HepG2 (cell line): Measurements from ENCODE around the gene RAD21L1.

Experiments used
- CHD2 ChIP-seq: IDR thresholded peaks from 2 replicates; pipeline ENCODE4 v1.6.1; 2011; ENCODE audit warnings: low read depth, low read length, improper control_type of control experiment
- FOSL2 ChIP-seq: sonication (generic); formaldehyde crosslinking; IDR thresholded peaks from 2 replicates; pipeline ENCODE4 v1.4.0; 2020; ENCODE audit warnings: missing genetic modification reagents
- FOXO4 ChIP-seq: sonication (generic); formaldehyde crosslinking; conservative IDR thresholded peaks from 2 replicates; pipeline ENCODE4 v1.8.1; 2023; ENCODE audit warnings: missing genetic modification reagents
- HCFC1 ChIP-seq: fragments of 150-350 bp; IDR thresholded peaks from 2 replicates; pipeline ENCODE4 v1.6.1; 2014; ENCODE audit warnings: low read depth, low read length
- HDAC6 ChIP-seq: fragments of 200-600 bp; sonication (generic); IDR thresholded peaks from 2 replicates; pipeline ENCODE4 v1.7.0; 2017; ENCODE audit warnings: mild to moderate bottlenecking, antibody characterized with exemption, low read length, low read depth
- HNF4A ChIP-seq: sonication (generic); formaldehyde crosslinking; IDR thresholded peaks from 2 replicates; pipeline ENCODE4 v1.4.0; 2020; ENCODE audit warnings: missing genetic modification reagents
- RAD21 ChIP-seq: fragments of 450-650 bp; formaldehyde crosslinking; IDR thresholded peaks from 2 replicates; pipeline ENCODE4 v1.5.0; 2020; ENCODE audit warnings: mild to moderate bottlenecking
- ZNF335 ChIP-seq: sonication (generic); formaldehyde crosslinking; IDR thresholded peaks from 2 replicates; pipeline ENCODE4 v1.4.0; 2020; ENCODE audit warnings: missing genetic modification reagents
- ZNF782 ChIP-seq: sonication (generic); formaldehyde crosslinking; IDR thresholded peaks from 2 replicates; pipeline ENCODE4 v1.4.0; 2020; ENCODE audit warnings: missing genetic modification reagents, mild to moderate bottlenecking, borderline replicate concordance
- TF ChIP-seq, protein P1 (sequence below): fragments of 450-650 bp; IDR thresholded peaks from 2 replicates; pipeline ENCODE4 v1.6.1; 2016
- TF ChIP-seq, protein P2 (sequence below): IDR thresholded peaks from 2 replicates; pipeline ENCODE4 v1.6.1; 2012; ENCODE audit warnings: low read depth, low read length, improper control_type of control experiment
- TF ChIP-seq, protein P3 (sequence below): IDR thresholded peaks from 2 replicates; pipeline ENCODE4 v1.6.1; 2016; ENCODE audit warnings: low read depth, missing genetic modification reagents, missing compliant biosample characterization

GRCh38 chr20:1300083-1300840 lies 74.4 kb downstream of the RAD21L1 start:
- TF ChIP-seq HNF4A (CRISPR knock-in tag) = no peak
- TF ChIP-seq HDAC6 = no peak
- TF ChIP-seq FOXO4 (CRISPR knock-in tag) = no peak
- TF ChIP-seq, protein P1, sequence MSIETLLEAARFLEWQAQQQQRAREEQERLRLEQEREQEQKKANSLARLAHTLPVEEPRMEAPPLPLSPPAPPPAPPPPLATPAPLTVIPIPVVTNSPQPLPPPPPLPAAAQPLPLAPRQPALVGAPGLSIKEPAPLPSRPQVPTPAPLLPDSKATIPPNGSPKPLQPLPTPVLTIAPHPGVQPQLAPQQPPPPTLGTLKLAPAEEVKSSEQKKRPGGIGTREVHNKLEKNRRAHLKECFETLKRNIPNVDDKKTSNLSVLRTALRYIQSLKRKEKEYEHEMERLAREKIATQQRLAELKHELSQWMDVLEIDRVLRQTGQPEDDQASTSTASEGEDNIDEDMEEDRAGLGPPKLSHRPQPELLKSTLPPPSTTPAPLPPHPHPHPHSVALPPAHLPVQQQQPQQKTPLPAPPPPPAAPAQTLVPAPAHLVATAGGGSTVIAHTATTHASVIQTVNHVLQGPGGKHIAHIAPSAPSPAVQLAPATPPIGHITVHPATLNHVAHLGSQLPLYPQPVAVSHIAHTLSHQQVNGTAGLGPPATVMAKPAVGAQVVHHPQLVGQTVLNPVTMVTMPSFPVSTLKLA = no peak
- TF ChIP-seq HCFC1 = no peak
- TF ChIP-seq, protein P2, sequence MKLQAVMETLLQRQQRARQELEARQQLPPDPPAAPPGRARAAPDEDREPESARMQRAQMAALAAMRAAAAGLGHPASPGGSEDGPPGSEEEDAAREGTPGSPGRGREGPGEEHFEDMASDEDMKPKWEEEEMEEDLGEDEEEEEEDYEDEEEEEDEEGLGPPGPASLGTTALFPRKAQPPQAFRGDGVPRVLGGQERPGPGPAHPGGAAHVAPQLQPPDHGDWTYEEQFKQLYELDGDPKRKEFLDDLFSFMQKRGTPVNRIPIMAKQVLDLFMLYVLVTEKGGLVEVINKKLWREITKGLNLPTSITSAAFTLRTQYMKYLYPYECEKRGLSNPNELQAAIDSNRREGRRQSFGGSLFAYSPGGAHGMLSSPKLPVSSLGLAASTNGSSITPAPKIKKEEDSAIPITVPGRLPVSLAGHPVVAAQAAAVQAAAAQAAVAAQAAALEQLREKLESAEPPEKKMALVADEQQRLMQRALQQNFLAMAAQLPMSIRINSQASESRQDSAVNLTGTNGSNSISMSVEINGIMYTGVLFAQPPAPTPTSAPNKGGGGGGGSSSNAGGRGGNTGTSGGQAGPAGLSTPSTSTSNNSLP = no peak
- TF ChIP-seq, protein P3, sequence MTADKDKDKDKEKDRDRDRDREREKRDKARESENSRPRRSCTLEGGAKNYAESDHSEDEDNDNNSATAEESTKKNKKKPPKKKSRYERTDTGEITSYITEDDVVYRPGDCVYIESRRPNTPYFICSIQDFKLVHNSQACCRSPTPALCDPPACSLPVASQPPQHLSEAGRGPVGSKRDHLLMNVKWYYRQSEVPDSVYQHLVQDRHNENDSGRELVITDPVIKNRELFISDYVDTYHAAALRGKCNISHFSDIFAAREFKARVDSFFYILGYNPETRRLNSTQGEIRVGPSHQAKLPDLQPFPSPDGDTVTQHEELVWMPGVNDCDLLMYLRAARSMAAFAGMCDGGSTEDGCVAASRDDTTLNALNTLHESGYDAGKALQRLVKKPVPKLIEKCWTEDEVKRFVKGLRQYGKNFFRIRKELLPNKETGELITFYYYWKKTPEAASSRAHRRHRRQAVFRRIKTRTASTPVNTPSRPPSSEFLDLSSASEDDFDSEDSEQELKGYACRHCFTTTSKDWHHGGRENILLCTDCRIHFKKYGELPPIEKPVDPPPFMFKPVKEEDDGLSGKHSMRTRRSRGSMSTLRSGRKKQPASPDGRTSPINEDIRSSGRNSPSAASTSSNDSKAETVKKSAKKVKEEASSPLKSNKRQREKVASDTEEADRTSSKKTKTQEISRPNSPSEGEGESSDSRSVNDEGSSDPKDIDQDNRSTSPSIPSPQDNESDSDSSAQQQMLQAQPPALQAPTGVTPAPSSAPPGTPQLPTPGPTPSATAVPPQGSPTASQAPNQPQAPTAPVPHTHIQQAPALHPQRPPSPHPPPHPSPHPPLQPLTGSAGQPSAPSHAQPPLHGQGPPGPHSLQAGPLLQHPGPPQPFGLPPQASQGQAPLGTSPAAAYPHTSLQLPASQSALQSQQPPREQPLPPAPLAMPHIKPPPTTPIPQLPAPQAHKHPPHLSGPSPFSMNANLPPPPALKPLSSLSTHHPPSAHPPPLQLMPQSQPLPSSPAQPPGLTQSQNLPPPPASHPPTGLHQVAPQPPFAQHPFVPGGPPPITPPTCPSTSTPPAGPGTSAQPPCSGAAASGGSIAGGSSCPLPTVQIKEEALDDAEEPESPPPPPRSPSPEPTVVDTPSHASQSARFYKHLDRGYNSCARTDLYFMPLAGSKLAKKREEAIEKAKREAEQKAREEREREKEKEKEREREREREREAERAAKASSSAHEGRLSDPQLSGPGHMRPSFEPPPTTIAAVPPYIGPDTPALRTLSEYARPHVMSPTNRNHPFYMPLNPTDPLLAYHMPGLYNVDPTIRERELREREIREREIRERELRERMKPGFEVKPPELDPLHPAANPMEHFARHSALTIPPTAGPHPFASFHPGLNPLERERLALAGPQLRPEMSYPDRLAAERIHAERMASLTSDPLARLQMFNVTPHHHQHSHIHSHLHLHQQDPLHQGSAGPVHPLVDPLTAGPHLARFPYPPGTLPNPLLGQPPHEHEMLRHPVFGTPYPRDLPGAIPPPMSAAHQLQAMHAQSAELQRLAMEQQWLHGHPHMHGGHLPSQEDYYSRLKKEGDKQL (CRISPR knock-in tag) = no peak
- TF ChIP-seq ZNF782 = no peak
- no peak for TF ChIP-seq FOSL2 (CRISPR knock-in tag)
- no peak for TF ChIP-seq CHD2
- TF ChIP-seq RAD21 = no peak
- no peak for TF ChIP-seq ZNF335 (CRISPR knock-in tag)
